ENCODE results near the gene PTTG1IP. TPM values are rescaled to one million over a fixed set of nuclear protein-coding genes. Genes with fewer than 3 reads are reported as not detected.
"Not testable (repeated sequence)": the region's sequence is repeated elsewhere in the genome, so short reads cannot be mapped to it uniquely, and the experiment has no call there.

PTTG1IP gene
- total RNA-seq, 2 experiments from 2014 or later = 34.8 to 44.3 TPM

DNA sequence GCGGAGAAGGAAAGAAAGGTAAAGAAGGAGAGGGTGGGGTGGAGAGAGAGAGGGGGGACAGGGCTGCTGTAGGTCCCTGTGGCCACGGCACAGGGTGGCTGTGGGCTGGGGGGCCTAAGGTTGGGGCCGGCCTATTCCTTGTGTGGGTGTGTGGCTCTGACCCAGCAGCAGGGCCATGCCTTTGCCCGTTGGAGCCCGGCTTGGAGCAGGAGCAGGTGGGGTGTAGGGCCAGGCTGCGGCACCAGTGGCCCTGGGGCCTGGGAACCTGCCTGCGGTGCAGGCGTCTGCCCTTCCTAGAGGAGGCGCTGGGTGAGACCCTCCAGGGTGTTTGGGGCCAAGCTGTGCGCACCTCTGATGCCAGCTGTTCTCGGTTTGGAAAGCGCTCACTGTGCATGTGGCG is 36.0 kb downstream of the PTTG1IP start:
- intact Hi-C loops (cut with DNase I, micrococcal nuclease) = no loop called here
- CTCF ChIA-PET = no interaction called here

DNA sequence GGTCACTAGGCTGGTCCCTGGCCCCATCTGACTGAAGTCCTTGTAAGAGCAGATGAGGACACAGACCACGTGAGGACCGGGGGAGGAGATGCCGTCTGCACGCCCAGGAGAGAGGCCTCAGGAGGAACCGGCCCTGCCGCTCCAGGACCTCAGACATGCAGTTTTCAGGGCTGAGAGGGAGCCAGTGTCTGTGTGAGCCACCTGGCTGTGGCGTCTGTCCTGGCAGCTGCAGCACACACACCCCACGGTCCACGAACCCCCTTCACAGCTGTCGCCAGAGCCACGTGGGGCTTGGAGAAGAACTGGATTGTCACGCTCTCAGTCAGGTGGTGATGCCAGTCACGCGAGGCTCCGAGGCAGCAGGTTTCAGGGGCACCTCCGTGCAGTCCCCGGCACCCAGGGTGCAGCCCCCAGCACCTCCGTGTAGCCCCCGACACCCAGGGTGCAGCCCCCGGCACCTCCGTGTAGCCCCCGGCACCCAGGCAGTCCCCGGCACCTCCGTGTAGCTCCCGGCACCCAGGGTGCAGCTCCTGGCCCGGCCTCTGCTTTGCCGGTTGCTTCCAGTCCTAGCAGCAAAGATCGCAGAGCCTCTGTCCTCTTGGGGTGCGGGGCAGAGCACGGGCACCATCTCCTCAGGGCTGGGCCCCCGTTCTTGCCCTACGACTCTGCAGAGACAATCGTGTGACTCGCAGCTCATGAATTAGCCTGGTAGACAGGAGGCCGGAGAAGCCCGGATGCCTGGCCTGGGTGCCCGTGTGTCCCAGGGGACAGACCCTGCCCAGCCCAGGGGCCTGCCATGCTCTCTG is 36.6 kb downstream of the PTTG1IP start:
- CTCF ChIA-PET = no interaction called here
- DNase-seq = no peak
- Mint-ChIP-seq H3K4me3 (no peak overlapping the region), H3K4me1 (no peaks in the 10 kb centered on the region), H3K36me3 (ENCODE audit: low read depth) (no peaks in the 10 kb centered on the region), H3K9me3 (ENCODE audit: low read depth) (no peaks in the 10 kb centered on the region), H3K27me3 (no peaks in the 10 kb centered on the region), H3K27ac (no peak overlapping the region)
- POLR2A ChIA-PET = no interaction called here
- no peak for ATAC-seq
- intact Hi-C loops (cut with DNase I, micrococcal nuclease) = no loop called here

More for the DNA sequence above, 36.0 kb downstream of the PTTG1IP start:
- ATAC-seq (no peak), DNase-seq (no peak)
- H3K9me3 Mint-ChIP-seq (ENCODE audit: low read depth) = no peaks in the 10 kb centered on the region
- no peaks in the 10 kb centered on the region for H3K27me3 Mint-ChIP-seq
- no peaks in the 10 kb centered on the region for H3K36me3 Mint-ChIP-seq (ENCODE audit: low read depth)
- no peak overlapping the region for H3K27ac Mint-ChIP-seq
- POLR2A ChIA-PET = no interaction called here
- no peak overlapping the region for H3K4me3 Mint-ChIP-seq
- H3K4me1 Mint-ChIP-seq = no peaks in the 10 kb centered on the region

DNA sequence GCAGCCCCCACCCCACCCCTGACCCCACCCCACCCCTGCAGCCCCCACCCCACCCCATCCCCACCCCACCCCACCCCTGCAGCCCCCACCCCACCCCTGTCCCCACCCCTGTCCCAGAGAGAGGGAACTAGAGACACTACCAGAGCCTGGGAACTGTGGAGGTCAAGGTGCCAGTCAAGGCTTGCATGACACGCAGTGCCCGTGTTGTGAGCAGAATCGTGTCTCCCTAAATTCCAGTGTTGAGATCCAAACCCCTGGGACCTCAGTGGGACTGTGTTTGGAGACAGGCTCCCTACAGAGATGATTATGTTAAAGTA is 37.2 kb downstream of the PTTG1IP start:
- H3K4me1 Mint-ChIP-seq = peaks cover 1% of the 10 kb centered on the region
- DNase-seq = no peak

DNA sequence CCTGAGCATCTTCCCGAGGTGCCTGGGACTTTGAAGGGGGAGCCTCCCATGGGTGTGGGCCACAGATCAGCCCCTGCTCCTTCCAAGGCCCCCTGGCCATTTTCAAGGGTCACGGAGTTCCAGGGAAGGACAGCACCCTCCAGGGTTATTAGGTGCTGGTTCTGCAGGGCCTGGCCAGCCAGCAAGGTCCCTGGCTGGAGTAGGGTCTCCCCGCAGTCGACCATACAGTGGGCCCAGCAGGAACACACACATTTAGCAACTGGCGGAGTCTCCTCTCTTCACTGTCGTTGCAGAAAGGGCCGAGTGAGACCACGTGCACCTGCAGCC is 37.9 kb downstream of the PTTG1IP start:
- Mint-ChIP-seq H3K36me3 (ENCODE audit: low read depth) (no peaks in the 10 kb centered on the region), H3K9me3 (ENCODE audit: low read depth) (no peaks in the 10 kb centered on the region), H3K27ac (no peak overlapping the region), H3K27me3 (no peaks in the 10 kb centered on the region), H3K4me1 (peaks cover 7% of the 10 kb centered on the region), H3K4me3 (no peak overlapping the region)
- DNase-seq = no peak
- intact Hi-C loops (cut with DNase I, micrococcal nuclease) = no loop called here
- ChIA-PET POLR2A (no interaction called here), CTCF (no interaction called here)
- ATAC-seq = no peak

More for the DNA sequence above, 37.2 kb downstream of the PTTG1IP start:
- ChIA-PET CTCF (no interaction called here), POLR2A (no interaction called here)
- intact Hi-C loops (cut with DNase I, micrococcal nuclease) = no loop called here
- no peak for ATAC-seq
- Mint-ChIP-seq H3K27ac (no peak overlapping the region), H3K27me3 (no peaks in the 10 kb centered on the region), H3K9me3 (ENCODE audit: low read depth) (no peaks in the 10 kb centered on the region), H3K4me3 (no peak overlapping the region), H3K36me3 (ENCODE audit: low read depth) (no peaks in the 10 kb centered on the region)

DNA sequence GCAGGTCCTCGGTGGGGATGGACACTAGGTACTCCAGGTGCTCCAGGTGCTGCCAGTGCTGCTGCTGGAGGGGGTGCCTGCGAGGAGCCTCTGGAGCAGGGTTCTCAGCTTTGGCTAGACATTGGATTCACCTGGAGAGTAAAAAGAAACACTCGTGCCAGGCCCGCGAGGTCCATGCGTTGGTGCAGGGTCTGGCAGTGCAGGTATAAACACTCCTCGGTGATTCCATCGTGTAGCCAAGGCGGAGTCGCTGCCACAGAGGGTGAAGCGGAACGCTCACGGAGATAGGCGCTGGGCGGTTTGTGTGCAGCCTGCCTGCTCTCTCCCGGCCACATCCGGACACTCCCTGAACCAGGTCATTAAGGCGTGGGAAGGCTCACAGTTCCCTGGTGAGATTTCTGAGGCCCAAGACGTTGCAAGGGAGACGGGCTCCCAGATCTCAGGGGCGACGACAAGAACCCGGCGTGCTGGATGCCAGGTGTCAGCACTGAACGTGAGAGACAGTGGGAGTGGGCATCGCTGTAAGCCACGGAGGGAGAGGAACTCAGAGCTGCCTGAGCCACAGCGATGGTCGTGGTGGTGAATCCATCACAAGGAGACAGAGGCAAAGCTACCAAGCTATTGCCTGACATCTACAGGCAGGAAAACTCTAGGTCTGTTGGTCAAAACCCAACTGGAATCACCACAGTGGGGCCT is 38.4 kb downstream of the PTTG1IP start:
- ATAC-seq (no peak), DNase-seq (no peak)

GRCh38 chr21:44834231-44834950 is 39.1 kb downstream of the PTTG1IP start:
- POLR2A ChIA-PET = no interaction called here
- Mint-ChIP-seq H3K27ac (no peak overlapping the region), H3K27me3 (no peaks in the 10 kb centered on the region), H3K36me3 (ENCODE audit: low read depth) (no peaks in the 10 kb centered on the region), H3K9me3 (ENCODE audit: low read depth) (no peaks in the 10 kb centered on the region), H3K4me1 (peaks cover 17% of the 10 kb centered on the region), H3K4me3 (no peak overlapping the region)
- no peak for ATAC-seq
- no peak for DNase-seq
- CTCF ChIA-PET = no interaction called here
- intact Hi-C loops (cut with DNase I, micrococcal nuclease) = loop anchor here in 1 of 2 experiments (5.0 kb wide), 1 partner anchor 38 kb away; the partner anchor contains the start of gene PTTG1IP

More for the DNA sequence above, 38.4 kb downstream of the PTTG1IP start:
- ChIA-PET CTCF (no interaction called here), POLR2A (no interaction called here)
- no peak overlapping the region for H3K4me3 Mint-ChIP-seq
- H3K27me3 Mint-ChIP-seq = no peaks in the 10 kb centered on the region
- no peak overlapping the region for H3K27ac Mint-ChIP-seq
- H3K9me3 Mint-ChIP-seq (ENCODE audit: low read depth) = no peaks in the 10 kb centered on the region
- intact Hi-C loops (cut with DNase I, micrococcal nuclease) = loop anchor here in 1 of 2 experiments (5.0 kb wide), 1 partner anchor 37 kb away; the partner anchor contains the start of gene PTTG1IP
- H3K36me3 Mint-ChIP-seq (ENCODE audit: low read depth) = no peaks in the 10 kb centered on the region
- peaks cover 10% of the 10 kb centered on the region for H3K4me1 Mint-ChIP-seq

DNA sequence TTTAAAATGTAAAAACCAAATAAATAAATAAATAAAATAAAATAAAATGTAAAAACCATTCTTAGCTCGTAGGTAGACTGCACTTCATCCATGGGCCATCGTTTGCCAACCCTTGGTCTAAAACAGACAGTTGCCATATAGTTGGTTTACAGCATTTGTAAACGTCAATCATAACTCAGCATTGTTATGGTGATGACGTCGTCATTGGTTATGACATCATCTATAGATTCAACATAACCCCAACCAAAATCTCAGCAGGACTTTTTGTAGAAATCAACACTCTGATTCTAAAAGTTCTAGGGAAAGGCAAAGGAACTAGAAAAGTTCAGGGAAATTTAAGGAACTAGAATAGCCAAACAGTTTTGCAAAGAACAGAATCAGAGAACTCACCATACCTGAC is 39.8 kb downstream of the PTTG1IP start:
- Mint-ChIP-seq H3K4me3 (no peak overlapping the region), H3K27me3 (no peaks in the 10 kb centered on the region), H3K36me3 (ENCODE audit: low read depth) (no peaks in the 10 kb centered on the region), H3K4me1 (peaks cover 22% of the 10 kb centered on the region), H3K27ac (no peak overlapping the region), H3K9me3 (ENCODE audit: low read depth) (peaks cover 3% of the 10 kb centered on the region)
- intact Hi-C loops (cut with DNase I, micrococcal nuclease) = loop anchor here in 1 of 2 experiments (5.0 kb wide), 1 partner anchor 39 kb away; the partner anchor contains the start of gene PTTG1IP
- ChIA-PET CTCF (no interaction called here), POLR2A (no interaction called here)
- no peak for DNase-seq
- ATAC-seq = no peak

DNA sequence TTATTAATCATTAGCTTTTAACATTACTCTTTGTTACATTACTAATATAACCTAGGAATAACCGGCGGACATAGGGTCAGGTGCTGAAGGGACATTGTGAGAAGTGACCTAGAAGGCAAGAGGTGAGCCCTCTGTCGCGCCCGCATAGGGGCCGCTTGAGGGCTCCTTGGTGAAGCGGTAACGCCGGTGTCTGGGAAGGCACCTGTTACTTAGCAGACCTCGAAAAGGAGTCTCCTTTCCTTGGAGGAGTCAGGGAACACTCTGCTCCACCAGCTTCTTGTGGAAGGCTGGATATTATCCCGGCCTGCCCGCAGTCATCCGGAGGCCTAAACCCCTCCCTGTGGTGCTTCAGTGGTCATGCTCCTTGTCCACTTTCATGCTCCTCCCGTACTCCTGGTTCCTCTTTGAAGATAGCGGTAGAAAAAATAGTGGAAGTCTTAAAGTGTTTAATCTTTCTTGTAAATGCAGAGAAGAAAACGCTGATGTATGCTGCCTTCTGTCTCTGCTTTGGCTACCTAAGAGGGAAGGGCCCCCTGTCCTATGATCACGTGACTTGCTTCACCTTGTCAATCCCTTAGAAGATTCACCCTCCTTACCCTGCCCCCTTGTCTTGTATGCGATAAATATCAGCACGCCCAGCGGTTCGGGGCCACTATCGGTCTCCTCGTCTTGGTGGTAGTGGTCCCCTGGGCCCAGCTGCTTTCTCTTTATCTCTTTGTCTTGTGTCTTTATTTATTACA is 40.8 kb downstream of the PTTG1IP start:
- CTCF ChIA-PET; DNase-seq; H3K4me3 Mint-ChIP-seq; H3K36me3 Mint-ChIP-seq (ENCODE audit: low read depth); POLR2A ChIA-PET; H3K27me3 Mint-ChIP-seq; H3K27ac Mint-ChIP-seq; ATAC-seq: not testable (repeated sequence)
- intact Hi-C loops (cut with DNase I, micrococcal nuclease) = loop anchor here in 1 of 2 experiments (5.0 kb wide), 1 partner anchor 40 kb away; the partner anchor contains the start of gene PTTG1IP
- Mint-ChIP-seq H3K4me1 (peaks cover 27% of the 10 kb centered on the region), H3K9me3 (ENCODE audit: low read depth) (peaks cover 11% of the 10 kb centered on the region)

GRCh38 chr21:44831227-44831860 is 42.1 kb downstream of the PTTG1IP start:
- peaks cover 27% of the 10 kb centered on the region for H3K4me1 Mint-ChIP-seq
- H3K9me3 Mint-ChIP-seq (ENCODE audit: low read depth) = peaks cover 15% of the 10 kb centered on the region
- CTCF ChIA-PET = no interaction called here
- intact Hi-C loops (cut with DNase I, micrococcal nuclease) = loop anchor here in 1 of 2 experiments (5.0 kb wide), 1 partner anchor 41 kb away; the partner anchor contains the start of gene PTTG1IP
- H3K36me3 Mint-ChIP-seq (ENCODE audit: low read depth) = peaks cover 7% of the 10 kb centered on the region
- ATAC-seq = no peak
- POLR2A ChIA-PET = no interaction called here
- peak overlapping the region; percentile 7 for H3K27ac Mint-ChIP-seq
- DNase-seq = no peak
- no peak overlapping the region for H3K4me3 Mint-ChIP-seq
- H3K27me3 Mint-ChIP-seq = no peaks in the 10 kb centered on the region

DNA sequence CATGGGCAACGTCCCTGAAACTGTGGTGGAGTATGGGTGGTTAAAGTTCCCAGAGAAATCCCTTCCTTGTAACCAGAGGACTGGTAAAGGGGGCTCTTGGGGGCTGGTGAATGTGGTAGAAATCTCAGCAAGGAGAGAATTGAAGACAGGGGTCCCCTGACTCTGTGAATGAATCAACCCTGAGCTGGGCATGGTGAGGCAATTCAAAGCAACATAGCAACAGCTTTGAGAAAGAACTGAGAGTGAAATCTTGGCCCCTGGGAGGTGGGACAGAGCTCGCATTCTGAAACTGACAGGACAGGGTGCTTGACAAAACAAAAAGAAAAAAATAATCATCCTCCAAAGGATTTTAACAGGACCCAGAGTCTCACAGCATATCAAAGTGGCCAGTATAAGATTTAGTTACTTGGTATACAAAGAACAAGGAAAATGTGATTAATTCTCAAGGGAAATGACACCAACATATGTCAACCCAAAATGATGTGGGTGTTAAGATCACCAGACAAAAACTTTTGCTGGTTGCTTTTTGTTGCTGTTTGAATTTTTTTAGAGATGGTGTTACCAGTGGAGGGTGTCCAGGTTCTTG is 43.9 kb downstream of the PTTG1IP start:
- CTCF ChIA-PET = interaction anchor here (1.4 kb wide), 1 partner anchor 36 kb away, joined by 3 read pairs; no protein-coding TSS in a partner anchor

More for the DNA sequence above, 43.9 kb downstream of the PTTG1IP start:
- POLR2A ChIA-PET = interaction anchor here (1.0 kb wide), 1 partner anchor 44 kb away, joined by 6 read pairs; the partner anchor contains the start of gene PTTG1IP
- Mint-ChIP-seq H3K4me3 (no peak overlapping the region), H3K27me3 (no peaks in the 10 kb centered on the region), H3K4me1 (peaks cover 27% of the 10 kb centered on the region), H3K27ac (peak overlapping the region; percentile 67), H3K36me3 (ENCODE audit: low read depth) (peaks cover 7% of the 10 kb centered on the region), H3K9me3 (ENCODE audit: low read depth) (peaks cover 15% of the 10 kb centered on the region)
- ATAC-seq = peak; percentile 87
- peak; percentile 41 for DNase-seq
- intact Hi-C loops (cut with DNase I, micrococcal nuclease) = loop anchor here (1.0 to 5.0 kb wide), 2 partner anchors 11 to 43 kb away; partner anchors contain the start of genes PTTG1IP (in 1 of the 2) and SUMO3 (in 1 of the 2)

All from activated CD4-positive, alpha-beta T cell treated with anti-CD3 and anti-CD28 coated beads for 36 hours (primary cell).